Caki2 (cell line): ENCODE measurements around the gene TMSB4X. TPM values are rescaled to one million over a fixed set of nuclear protein-coding genes. Genes with fewer than 3 reads are reported as not detected.

Experiments used
- DNase-seq: peaks from one replicate; pipeline ENCODE4 v3.0.0-alpha.2; 2015; ENCODE audit warnings: low read depth
- in situ Hi-C: cut with HindIII; loops from 2 replicates; pipeline ENCODE4 v1.10.0; 2016; ENCODE audit warnings: low sequenced_read_pairs, low pct_unique_long_range_greater_than_20kb, mixed read lengths
- total RNA-seq: library from RNA; depleted of rRNA; stranded (reverse); fragments of >200 nt; shearing (Covaris generic); gene quantifications from 2 replicates; pipeline ENCODE4 v1.2.3, GENCODE V29; 2014; ENCODE audit warnings: low replicate concordance

The TMSB4X gene
- total RNA-seq, 1 experiment from 2014 or later = 998 TPM

DNA sequence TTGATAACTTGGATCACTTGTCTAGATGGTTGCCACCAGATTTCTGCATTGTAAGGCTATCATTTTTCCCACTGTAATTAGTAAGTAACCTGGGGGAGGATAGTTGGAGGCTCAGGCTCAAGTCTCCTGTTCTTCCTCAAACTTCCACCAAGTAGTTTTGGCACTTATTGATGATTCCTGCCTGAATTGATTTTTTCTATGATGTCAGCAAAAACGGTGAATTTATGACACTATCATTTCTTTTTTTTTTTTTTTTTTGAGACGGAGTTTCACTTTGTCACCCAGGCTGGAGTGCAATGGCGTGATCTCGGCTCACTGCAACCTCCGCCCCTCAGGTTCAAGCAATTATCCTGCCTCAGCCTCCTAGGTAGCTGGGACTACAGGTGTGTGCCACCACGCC, 12.4 kb downstream of the TMSB4X start:
- in situ Hi-C loops = no loop called here
- DNase-seq = no peak

DNA sequence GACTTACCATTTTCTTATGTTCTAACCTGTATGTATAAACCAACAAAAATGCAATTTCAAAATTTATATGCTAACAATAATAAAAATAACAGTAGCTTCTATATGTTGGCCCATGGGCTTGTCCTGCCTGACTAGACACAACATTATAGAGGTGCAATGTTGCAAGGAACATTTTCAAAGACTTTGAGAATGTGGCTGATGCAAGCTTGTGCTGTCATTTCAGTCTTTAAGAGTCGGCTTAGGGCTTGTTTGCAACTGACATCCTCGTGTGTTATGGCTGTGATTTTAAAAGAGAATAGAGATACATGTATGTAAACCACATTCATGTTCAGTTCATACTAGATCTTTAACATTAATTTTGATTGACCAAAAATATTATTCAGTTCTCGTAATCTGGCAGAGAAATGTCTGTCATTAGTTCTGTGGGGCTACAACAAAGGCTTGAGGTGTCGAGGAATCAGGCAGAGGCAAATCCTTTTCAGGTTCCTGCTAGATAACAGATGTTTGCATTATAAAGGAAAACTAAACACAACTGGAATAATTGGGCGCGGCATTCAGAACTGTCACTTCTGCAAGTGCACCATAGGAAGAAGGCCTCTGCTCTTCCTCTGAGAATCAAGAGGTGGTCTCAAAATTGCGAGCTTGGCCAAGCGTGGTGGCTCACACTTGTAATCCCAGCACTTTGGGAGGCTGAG, 13.1 kb downstream of the TMSB4X start:
- in situ Hi-C loops = no loop called here
- DNase-seq = no peak

DNA sequence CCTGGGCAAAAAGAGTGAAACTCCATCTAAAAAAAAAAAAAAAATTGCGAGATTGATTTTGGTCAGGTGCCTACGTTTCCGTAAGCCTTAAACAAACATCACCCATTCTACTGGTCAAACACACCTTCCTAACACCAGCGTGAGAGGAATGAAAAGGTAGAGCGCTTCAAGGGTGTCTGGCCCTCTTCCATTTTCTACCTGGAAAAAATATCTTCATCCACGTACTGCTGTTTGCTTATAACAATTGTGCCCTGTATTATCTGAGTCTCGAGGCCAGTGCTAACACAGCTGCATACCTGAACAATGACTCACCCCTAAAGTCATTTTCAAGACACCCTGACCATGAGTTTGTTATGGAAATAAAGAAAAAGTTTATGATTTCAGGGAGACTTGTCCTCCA, 13.9 kb downstream of the TMSB4X start:
- in situ Hi-C loops = no loop called here
- DNase-seq = peak; percentile 48

DNA sequence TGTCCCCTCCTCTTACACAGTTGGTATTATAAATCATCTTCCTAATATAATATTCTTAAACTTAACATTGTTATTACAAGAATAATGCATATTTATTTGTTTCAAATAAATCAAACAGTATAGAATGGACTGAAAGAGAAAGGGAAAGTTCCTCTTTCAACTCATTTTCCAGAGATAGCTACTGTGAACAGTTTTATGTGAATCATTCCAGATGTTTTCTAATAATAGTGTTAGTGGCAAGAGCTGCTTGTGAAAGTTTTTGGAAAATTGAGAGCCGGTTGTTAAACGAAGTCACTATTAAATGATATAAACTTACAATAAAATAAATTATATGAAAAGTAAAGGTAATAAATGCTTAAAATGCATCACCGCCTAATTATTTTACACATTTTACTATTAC, 14.6 kb downstream of the TMSB4X start:
- in situ Hi-C loops = no loop called here
- DNase-seq = no peak

DNA sequence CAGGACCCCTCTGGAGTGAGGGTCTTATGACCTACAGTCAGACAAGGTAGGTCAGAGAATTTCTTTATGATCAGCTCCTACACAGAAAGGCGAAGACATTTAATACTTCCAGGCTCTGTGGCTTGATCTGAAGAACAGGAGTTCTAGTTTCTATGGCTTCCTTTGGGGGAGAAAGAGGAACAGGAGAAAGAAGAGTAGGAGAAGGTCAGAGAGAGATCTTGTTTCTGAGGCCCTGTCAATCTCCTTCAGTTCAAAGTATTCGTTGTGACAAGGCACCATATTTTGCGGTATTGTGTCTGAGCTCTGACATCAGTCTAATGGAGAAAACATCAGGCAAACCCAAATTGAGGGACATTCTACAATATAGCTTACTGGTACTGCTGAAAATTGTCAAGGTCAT, 16.7 kb downstream of the TMSB4X start:
- in situ Hi-C loops = no loop called here

DNA sequence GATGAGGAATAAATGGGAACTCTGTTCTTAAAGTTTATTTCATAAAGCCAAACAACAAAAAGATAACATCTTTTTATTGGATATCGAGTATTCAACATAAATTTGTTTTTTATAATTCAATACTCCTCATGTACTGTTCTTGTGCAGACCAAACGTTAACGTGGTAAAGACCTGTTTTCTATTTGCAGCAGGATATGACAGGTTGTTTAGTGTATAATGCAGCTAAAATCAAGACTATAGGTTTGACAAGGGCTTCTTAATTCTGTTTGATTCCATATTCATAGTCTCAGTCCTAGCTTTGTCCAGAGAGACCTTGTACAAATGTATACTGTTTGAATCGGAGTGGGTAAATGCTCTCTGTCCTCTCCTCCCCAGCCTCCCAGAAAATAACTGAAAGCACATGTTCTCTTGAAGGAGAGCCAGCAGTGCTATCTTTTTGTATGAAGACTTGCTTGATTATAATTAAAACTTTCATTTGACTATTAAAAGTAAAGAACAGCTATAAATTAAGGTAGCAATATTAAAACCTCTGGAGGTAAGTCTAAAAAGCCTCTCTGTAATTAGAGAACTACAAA, 17.7 kb downstream of the TMSB4X start:
- in situ Hi-C loops = no loop called here

More for the DNA sequence above, 16.7 kb downstream of the TMSB4X start:
- no peak for DNase-seq

DNA sequence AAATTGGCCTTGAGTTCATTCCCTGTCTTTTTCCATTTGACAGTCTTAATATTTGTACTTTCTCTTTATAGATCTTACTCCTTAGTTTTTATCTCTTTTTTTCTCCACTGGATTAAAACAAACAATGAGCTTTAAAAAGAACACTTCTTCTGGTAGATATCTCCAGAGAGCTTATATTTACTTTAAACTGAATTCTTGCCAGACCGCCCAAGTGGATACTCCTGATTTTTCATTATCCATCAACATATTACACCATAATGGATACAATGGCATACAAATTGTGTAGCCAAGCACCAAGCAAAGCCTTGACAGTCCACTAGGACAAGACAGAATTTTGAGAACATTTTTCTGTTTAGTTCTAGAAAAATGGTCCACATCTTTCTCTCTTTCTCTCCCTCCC, 18.9 kb downstream of the TMSB4X start:
- DNase-seq = no peak
- in situ Hi-C loops = no loop called here

More for the DNA sequence above, 17.7 kb downstream of the TMSB4X start:
- no peak for DNase-seq

DNA sequence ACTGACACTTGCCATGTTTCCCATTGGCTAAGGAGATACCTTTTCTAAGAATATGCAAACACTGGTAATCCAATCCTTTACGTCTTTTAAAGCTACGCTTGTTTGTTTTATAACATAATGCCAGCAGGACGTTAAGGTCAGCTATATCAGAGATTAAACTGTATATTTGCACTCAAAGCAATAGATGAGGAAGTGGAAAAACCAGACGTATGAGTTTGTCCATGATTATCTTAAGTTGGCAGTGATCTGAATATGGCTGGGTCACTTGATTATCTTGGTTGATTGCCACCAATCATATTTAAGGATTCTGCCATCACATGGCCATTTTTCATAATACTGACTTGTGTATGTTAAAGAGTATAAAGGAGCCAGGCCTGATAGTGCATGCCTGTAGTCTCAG, 19.4 kb downstream of the TMSB4X start:
- in situ Hi-C loops = no loop called here
- no peak for DNase-seq

DNA sequence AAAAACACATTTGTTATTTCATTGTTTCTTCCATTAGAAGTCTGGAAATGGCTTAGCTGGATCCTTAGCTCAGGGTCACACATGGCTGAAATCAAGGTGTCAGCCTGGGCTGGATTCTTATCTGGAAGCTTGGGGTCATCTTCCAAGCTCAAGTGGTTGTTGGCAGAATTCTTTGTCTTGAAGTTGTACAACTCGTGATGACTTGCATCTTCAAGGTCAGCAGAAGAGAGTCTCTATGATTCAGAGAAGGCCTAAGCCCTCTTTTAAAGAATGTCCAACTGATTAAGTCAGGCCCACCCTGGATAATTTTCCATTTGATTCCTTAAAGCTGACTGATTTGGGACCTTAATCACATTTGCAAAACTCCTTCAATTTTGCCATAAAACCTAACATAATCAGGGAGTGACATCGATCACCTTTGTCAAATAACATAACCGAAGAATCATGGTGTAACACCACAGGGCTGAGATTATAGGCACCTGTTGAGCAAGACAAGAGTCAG, 22.1 kb downstream of the TMSB4X start:
- in situ Hi-C loops = no loop called here

DNA sequence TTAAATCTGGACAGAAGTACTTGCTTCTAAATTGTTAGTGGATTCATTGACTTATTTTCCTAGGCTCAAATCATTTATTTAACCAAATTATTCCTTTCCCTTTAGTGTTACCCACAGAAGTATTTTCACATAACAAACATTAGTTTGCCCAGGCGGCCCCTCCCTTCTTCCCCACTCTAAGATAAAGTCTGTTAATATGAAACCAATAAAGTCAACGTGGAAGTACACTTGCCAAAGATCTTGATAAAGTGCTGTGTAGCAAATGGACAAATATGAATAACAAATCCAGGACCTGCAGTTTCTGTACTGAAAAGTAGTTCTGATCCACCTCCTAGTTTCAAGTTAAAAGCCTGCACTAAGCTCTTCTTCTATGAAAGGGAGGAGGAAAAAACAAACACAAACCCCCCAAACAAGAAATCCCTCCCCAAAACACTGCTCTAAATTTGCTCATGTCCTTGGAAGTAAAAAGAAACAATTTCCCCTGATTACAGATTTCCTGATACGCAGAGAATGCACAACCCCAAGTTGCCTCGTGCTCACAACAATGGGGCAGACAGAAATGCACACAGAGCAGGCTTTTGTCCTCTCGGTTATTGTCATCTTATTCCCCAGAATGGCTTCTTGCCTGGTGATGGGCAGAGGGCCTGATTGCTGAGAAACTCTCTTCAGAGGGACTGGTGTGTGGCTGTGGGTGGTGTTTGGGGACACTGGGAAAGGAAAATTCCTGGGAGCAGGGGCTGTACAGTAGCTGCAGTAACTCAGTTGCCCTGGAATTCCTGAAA, 23.2 kb downstream of the TMSB4X start:
- no peak for DNase-seq
- in situ Hi-C loops = no loop called here

More for the DNA sequence above, 22.1 kb downstream of the TMSB4X start:
- DNase-seq = no peak

DNA sequence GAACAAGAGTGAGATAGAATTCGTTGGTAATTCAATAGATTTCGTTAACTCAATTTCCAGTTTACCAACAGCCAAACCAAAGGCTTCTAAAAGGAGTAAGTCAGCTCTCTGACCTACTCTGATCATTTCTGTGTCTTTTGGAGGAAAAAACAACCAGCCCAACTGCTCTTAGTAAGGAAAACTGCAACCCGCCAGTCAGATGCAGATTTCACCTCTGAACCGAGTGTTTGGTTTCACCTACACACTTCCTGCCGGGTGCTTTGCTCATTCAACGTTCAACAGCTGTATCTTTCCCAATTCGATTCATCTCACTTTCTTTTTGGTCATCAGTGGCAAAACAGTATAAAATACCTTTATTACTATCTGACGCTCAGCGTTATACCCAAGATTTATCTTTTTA, 24.5 kb downstream of the TMSB4X start:
- in situ Hi-C loops = no loop called here
- no peak for DNase-seq

DNA sequence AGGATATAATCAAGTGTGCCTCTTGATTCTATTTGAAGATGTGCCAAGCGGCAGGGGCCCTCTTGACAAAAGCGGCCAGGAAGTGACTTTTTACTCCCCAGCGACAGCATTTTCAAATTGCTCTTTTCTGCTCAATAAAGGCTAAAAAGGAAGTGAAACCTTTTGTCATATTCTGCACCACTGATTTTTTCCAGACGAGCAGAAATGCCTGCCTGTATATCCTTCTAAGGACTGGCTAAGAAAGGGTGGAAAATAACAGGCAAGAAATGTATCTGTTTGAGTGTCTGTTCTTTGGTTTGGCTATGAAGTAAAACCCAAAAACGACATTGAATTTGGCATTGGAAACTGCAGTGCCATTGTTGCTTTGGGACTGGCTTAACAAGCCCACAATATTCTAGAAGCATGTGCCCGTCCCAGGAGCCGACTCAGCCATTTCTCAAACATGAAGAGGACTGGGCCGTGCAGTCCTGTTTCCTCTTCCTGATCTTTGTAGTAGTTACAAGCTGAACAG, 25.4 kb downstream of the TMSB4X start:
- in situ Hi-C loops = no loop called here
- DNase-seq = no peak

DNA sequence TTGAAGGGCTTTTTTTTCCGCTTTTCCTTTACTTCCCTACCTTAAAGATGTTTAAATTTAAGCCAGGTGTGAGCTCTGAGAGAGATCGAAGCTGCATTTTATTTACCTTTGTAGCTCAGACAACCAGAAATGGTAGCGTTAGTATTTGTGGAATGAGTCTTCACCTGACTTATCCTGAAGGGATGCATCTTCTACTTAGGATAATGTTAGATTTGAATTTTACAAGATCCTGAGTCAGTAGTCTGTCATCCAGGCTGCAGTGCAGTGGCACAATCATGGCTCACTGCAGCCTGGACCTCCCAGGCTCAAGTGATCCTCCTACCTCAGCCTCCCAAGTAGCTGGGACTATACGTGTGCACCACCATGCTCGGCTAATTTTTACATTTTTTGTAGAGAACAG, 26.2 kb downstream of the TMSB4X start:
- no peak for DNase-seq
- in situ Hi-C loops = no loop called here

DNA sequence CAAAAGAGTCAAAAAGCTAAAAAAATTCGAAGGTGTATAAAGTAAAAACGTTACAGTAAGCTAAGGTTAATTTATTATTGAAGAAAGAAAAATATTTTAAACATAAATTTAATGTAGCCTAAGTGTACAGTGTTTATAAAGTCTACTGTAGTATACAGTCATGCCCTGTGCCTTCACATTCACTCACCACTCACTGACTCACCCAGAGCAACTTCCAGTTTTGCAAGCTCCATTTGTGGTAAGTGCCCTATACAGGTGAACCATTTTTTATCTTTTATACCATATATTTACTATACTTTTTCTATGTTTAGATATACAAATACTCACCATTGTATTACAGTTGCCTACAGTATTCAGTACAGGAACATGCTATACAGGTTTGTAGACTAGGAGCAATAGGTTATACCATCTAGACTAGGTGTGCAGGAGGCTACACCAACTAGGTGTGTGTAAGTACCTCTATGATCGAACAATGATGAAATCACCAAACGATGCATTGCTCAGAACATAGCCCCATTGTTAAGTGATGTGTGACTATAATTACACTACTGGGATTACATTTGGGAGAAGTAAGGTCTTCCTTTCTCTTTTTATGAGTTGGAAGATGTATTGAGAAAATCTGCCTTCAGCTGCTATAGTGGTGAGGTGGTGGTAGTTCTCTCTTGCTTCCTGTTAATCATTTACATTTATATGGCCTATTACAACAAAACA, 27.2 kb downstream of the TMSB4X start:
- no peak for DNase-seq
- in situ Hi-C loops = no loop called here

DNA sequence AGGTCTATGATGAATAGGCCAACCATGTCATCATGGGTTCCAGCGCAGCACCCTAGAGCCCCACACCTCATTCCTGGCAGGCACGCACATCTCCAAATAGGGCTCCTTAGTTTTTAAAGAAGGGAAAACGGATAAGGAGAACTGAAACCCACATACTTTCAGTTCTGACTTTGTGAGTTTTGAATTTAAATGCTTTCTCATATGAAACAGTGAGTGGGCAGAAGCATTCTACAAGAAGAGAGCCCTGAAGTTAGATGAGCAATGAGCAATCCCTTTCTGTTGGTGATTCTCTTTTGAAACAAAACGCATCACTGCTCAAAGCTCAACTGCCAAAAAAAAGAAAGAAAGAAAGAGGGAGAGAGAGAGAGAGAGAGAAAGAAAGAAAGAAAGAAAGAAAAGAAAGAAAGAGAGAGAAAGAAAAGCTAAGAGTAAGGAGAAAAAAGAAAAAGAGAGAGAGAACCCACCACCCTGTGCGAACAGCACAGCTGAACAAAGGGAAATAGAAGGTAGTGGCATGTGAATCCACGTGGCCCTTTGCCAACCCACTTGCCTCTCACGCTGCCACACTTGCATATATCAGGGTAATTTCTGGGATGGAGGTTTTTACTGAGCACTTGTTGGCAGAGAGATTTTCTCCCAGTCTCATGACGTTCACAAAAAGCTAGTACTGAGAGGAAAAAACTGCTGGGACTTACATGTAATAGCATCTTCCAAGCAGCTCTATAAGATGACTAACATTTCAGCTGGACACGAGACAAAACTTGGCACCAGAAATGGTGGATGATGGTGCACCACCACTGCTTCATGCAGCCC, 31.0 kb downstream of the TMSB4X start:
- DNase-seq = no peak

DNA sequence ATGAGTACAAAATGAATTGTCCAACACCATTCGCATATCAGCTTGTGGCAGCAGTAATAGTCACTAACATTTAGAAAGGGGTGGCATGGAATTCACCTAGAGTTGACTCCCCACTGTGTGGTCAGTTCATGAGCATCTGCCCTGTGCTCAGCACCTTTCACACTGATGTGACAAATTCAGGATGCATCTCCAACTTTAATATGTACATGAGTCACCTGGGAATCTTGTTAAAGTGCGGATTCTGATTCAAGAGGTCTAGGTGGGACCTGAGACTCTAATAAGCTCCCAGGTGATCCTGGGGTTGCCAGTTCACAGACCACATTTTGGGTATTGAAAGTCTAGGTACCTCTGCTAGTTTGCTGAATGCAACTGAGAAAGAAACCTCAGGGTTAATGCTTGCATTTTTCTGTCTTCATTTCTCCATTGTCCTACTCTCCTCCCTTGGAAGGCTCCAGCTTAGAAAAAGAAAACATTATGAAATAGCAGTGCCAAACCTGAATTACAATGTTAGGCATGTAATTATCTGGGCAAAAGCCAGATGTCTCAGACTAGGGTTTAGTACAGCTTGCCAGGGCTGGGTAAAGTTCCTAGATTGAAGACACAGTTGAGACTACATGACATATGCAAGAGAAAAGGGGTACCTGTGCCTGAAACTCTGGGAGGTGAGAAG, 32.7 kb downstream of the TMSB4X start:
- no peak for DNase-seq
- in situ Hi-C loops = no loop called here

More for the DNA sequence above, 31.0 kb downstream of the TMSB4X start:
- in situ Hi-C loops = no loop called here

DNA sequence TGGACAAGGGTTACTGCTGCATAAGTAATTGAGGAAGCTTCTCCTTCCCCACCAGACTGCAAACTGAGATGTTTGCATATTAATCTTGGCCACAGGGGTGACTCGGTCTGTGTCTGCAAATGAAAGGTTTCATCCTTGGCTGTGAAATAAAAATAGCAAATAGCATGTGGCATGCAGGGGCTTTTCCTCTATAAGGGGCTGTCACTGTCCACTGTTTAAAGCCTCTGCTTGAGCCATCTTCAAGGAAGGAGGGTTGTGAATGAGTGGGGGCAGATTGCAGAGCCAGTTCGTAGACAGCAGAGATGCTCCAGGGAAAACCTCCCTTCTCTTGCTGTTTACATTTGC, 33.3 kb downstream of the TMSB4X start:
- DNase-seq = no peak
- in situ Hi-C loops = no loop called here
